GM19238 (cell line): Measurements from ENCODE around the gene SHC4.

Experiments
- DNase-seq: peaks from one replicate; pipeline ENCODE4 v3.0.0; 2011; ENCODE audit warnings: low spot score; ENCODE audit not compliant: insufficient read length

Gene SHC4

GRCh38 chr15:48967336-48967735 lies 3.6 kb upstream of the SHC4 start:
- no peak for DNase-seq

- no peak for DNase-seq
Measured at GRCh38 chr15:48966595-48967301, 3.0 kb upstream of the SHC4 start.

- no peak for DNase-seq
Measured at GRCh38 chr15:48965972-48966371, 2.3 kb upstream of the SHC4 start.

- no peak for DNase-seq
Measured at GRCh38 chr15:48964898-48965297, 1.2 kb upstream of the SHC4 start.

GRCh38 chr15:48962662-48963523 lies 826 bp downstream of the SHC4 start:
- no peak for DNase-seq

GRCh38 chr15:48955967-48956366 lies 7.8 kb downstream of the SHC4 start:
- no peak for DNase-seq

- no peak for DNase-seq
Measured at GRCh38 chr15:48955370-48955769, 8.3 kb downstream of the SHC4 start.

GRCh38 chr15:48954538-48954937 lies 9.2 kb downstream of the SHC4 start:
- DNase-seq = no peak

- no peak for DNase-seq
Measured at GRCh38 chr15:48946840-48947187, 16.9 kb downstream of the SHC4 start.

GRCh38 chr15:48946074-48946839 lies 17.5 kb downstream of the SHC4 start:
- no peak for DNase-seq

GRCh38 chr15:48945386-48945785 lies 18.3 kb downstream of the SHC4 start:
- no peak for DNase-seq

- no peak for DNase-seq
Measured at GRCh38 chr15:48941904-48942303, 21.8 kb downstream of the SHC4 start.

GRCh38 chr15:48940508-48940907 lies 23.2 kb downstream of the SHC4 start:
- DNase-seq = no peak

GRCh38 chr15:48939648-48940047 lies 24.1 kb downstream of the SHC4 start:
- DNase-seq = no peak

GRCh38 chr15:48937886-48938285 lies 25.8 kb downstream of the SHC4 start:
- no peak for DNase-seq

- DNase-seq = no peak
Measured at GRCh38 chr15:48936666-48937065, 27.1 kb downstream of the SHC4 start.

GRCh38 chr15:48935236-48935635 lies 28.5 kb downstream of the SHC4 start:
- no peak for DNase-seq

GRCh38 chr15:48930735-48931134 lies 33.0 kb downstream of the SHC4 start:
- no peak for DNase-seq

GRCh38 chr15:48929661-48930060 lies 34.1 kb downstream of the SHC4 start:
- DNase-seq = no peak

- DNase-seq = no peak
Measured at GRCh38 chr15:48928877-48929538, 34.7 kb downstream of the SHC4 start.

- DNase-seq = no peak
Measured at GRCh38 chr15:48925714-48926223, 38.0 kb downstream of the SHC4 start.
